H1 (cell line): ENCODE results near the gene HELZ2. TPM values are rescaled to one million over a fixed set of nuclear protein-coding genes. Genes with fewer than 3 reads are reported as not detected.

Experiments used
- CHD7 ChIP-seq: fragments of 300-600 bp; sonication (generic); IDR thresholded peaks from 2 replicates; pipeline ENCODE4 v1.7.1; 2012; ENCODE audit warnings: low read length, moderate library complexity, mild to moderate bottlenecking, inconsistent platforms; ENCODE audit not compliant: insufficient replicate concordance
- GABPA ChIP-seq: IDR thresholded peaks from 2 replicates; pipeline ENCODE4 v1.6.1; 2011; ENCODE audit warnings: mild to moderate bottlenecking, low read length, moderate library complexity, borderline replicate concordance; ENCODE audit not compliant: insufficient read depth
- HDAC6 ChIP-seq: IDR thresholded peaks from one replicate; pipeline ENCODE4 v1.7.1; 2012; ENCODE audit warnings: low read depth, mild to moderate bottlenecking, inconsistent platforms, low read length, moderate library complexity
- KDM5A ChIP-seq: fragments of 200-600 bp; IDR thresholded peaks from 2 replicates; pipeline ENCODE4 v1.7.1; 2012; ENCODE audit warnings: mild to moderate bottlenecking, low read length, inconsistent platforms, mixed read lengths
- NANOG ChIP-seq: IDR thresholded peaks from 2 replicates; pipeline ENCODE4 v1.6.1; 2011; ENCODE audit warnings: low read length, low read depth, mild to moderate bottlenecking, inconsistent platforms; ENCODE audit not compliant: insufficient read depth, poor library complexity, severe bottlenecking
- POU5F1 ChIP-seq: IDR thresholded peaks from 2 replicates; pipeline ENCODE4 v1.6.1; 2011; ENCODE audit warnings: low read depth, mild to moderate bottlenecking, low read length, moderate library complexity
- SIN3A ChIP-seq, 2 experiments: IDR thresholded peaks in 1 of 2; conservative IDR thresholded peaks in 1 of 2; 2 replicates each; pipeline ENCODE4 v1.6.1; 2011 to 2012; ENCODE audit warnings: low read length in 2 of 2, improper control_type of control experiment in 1 of 2, low read depth in 1 of 2, mild to moderate bottlenecking in 1 of 2
- SUZ12 ChIP-seq: fragments of 200-600 bp; sonication (generic); IDR thresholded peaks from 2 replicates; pipeline ENCODE4 v1.6.1; 2012; ENCODE audit warnings: mild to moderate bottlenecking, inconsistent platforms, low read length, moderate library complexity, mixed read lengths
- polyA plus RNA-seq, 7 experiments: library from polyadenylated mRNA; depleted of rRNA in 3 of 7; stranded (reverse) in 5 of 7; unstranded in 2 of 7; fragments of >200 nt in 5 of 7; fragments of 200-250 nt in 2 of 7; gene quantifications; 1 replicate in 5 of 7; 2 replicates in 1 of 7; 4 replicates in 1 of 7; pipeline versions ENCODE4 v1.2.1 to v1.2.3, GENCODE V29; 2011 to 2013; ENCODE audit warnings: missing spikeins in 2 of 7, mixed read lengths in 2 of 7
- total RNA-seq: library from RNA; stranded (reverse); fragmentation: NEBNext Ultra II Directional; extraction: Animal tissue kit (Norgen Biotek cat#: 25700); gene quantifications from 2 replicates; pipeline ENCODE4 v1.2.1, GENCODE V29; 2021

HELZ2 gene
- total and polyA plus RNA-seq, 2 of the 8 experiments (the other 6 are each of a cell fraction or from before 2014, with no cell fraction given), result 7.9 to 17.5 TPM

DNA sequence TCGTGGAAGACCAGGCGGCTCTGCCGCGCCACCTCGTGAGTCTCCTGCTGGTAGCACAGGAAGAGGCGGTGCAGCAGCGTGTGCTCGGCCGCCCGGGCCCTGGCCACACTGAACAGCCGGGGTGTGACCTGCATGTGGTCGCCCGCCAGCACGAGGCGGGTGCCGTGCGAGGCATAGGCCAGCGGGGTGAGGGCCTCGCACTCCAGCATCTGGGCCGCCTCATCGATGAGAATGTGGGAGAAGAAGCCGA lies 7.0 kb downstream of the HELZ2 start (continued):
- TF ChIP-seq CHD7, result no peak
- TF ChIP-seq NANOG, result no peak
- TF ChIP-seq KDM5A, result no peak
- TF ChIP-seq POU5F1, result no peak
- no peak for TF ChIP-seq SUZ12
- no peak for TF ChIP-seq HDAC6
- no peak for TF ChIP-seq SIN3A (conservative IDR thresholded peaks at IDR 0.05 in 1 of 2, IDR thresholded peaks at IDR 0.05 in 1 of 2; ENCODE audit: low read depth in 1 of 2, low read length in 2 of 2)
- no peak for TF ChIP-seq GABPA
